Activated naive CD8-positive, alpha-beta T cell (primary cell): Measurements from ENCODE around the gene MIER2.

Experiments used
- H3K27ac Mint-ChIP-seq: one replicate; pipeline ENCODE4 v1.8.0; 2021; ENCODE audit warnings: mixed read lengths
- H3K27me3 Mint-ChIP-seq: one replicate; pipeline ENCODE4 v1.8.0; 2021; ENCODE audit warnings: mixed read lengths
- H3K36me3 Mint-ChIP-seq: one replicate; pipeline ENCODE4 v1.8.0; 2021; ENCODE audit warnings: mixed read lengths
- H3K4me1 Mint-ChIP-seq: one replicate; pipeline ENCODE4 v1.8.0; 2021; ENCODE audit warnings: low read depth, mixed read lengths
- H3K4me3 Mint-ChIP-seq: one replicate; pipeline ENCODE4 v1.8.0; 2021; ENCODE audit warnings: mild to moderate bottlenecking, mixed read lengths
- H3K9me3 Mint-ChIP-seq: one replicate; pipeline ENCODE4 v1.8.0; 2021; ENCODE audit warnings: low read depth, mixed read lengths

The MIER2 gene

DNA sequence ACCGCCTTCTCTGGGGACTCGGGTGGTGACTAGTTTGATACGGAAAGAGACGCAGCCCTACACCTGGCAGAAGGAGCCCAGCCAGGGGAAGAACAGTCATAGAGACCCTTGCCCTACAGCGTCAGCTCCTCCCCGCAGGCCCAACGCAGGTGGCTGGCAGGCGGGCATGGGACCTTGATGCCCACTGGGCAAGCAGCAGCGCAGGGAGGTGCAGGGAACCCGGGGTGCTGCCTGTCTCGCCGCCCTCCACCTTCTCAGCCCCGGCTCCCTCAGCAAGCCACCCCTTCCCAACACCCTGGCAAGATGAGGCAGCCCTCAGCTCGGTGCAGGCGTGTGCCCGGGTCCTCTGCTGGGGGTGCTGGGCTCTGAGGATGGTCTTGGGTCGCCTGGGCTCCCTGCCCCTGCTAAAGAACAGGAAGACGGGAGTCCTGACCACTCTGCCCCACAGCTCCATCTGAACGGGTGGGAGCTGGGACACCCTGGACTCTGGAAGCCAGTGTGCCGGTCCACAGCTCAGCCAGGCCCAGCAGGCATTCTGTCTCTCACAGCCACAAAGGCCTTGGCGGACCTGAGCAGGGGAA, 9.0 kb downstream of the MIER2 start:
- no peak overlapping the region for H3K27ac Mint-ChIP-seq
- peaks cover 8% of the 10 kb centered on the region for H3K36me3 Mint-ChIP-seq
- H3K4me3 Mint-ChIP-seq: no peak overlapping the region
- no peaks in the 10 kb centered on the region for H3K9me3 Mint-ChIP-seq
- H3K4me1 Mint-ChIP-seq: peaks cover 30% of the 10 kb centered on the region
- H3K27me3 Mint-ChIP-seq: no peaks in the 10 kb centered on the region

DNA sequence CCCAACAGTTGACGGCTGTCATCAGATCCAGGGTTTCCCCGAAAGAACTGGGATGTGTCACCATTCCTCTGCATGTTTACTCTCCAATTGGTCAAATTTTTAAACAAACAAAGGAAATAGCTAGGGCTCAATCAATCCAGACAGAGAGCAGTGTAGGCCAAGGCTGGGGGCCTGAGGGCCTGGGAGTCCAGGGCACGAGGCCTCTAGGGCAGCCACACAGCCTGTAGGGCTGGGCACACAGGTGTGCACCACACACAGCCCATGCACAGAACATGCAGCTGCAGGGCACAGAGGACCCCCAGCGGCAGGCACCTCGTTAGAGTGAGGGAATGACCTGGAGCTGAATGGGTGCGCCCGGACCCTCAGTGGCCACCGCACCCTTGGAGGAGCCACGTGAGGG, 9.5 kb downstream of the MIER2 start:
- Mint-ChIP-seq H3K27me3 (no peaks in the 10 kb centered on the region), H3K4me3 (no peak overlapping the region), H3K36me3 (peaks cover 7% of the 10 kb centered on the region), H3K27ac (no peak overlapping the region), H3K4me1 (peaks cover 25% of the 10 kb centered on the region), H3K9me3 (no peaks in the 10 kb centered on the region)

DNA sequence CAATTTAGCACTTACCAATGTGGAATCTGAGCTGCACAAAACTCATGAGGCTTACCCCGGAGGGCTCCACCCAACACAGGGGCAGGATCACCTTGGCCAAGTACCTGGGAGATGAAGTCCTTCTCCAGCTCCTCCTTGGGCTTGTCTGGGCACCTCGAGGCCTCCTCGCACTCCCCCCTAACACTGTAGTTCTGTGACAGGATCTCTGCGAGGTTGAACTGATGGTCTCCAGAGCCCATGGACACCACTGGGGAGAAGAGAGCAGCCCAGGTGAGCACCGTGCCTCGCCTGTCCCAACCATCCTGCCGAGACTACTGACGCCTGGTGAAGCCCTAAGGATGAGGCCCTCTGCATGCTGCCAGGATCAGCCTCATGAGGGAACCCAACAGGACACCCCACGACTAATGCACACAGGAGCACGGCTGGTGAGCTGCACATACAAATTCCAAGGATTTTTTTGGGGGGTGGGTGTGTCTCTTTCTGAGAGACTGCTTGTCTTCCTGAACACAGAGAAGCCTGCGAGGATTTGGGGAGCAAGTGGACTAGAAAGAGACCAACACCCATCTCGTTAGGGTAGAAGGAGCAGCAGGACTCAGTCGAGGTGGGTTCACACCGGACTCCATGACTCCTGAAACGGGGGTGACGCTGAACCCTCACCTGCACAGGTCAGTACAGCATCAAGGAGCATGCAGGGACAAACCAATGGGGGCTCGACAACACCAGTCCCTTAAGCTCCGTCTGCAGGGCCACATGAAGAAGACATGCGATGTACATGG, 10.1 kb downstream of the MIER2 start:
- Mint-ChIP-seq H3K4me1 (peaks cover 19% of the 10 kb centered on the region), H3K27me3 (no peaks in the 10 kb centered on the region), H3K4me3 (no peak overlapping the region), H3K27ac (no peak overlapping the region), H3K36me3 (peaks cover 7% of the 10 kb centered on the region), H3K9me3 (no peaks in the 10 kb centered on the region)

DNA sequence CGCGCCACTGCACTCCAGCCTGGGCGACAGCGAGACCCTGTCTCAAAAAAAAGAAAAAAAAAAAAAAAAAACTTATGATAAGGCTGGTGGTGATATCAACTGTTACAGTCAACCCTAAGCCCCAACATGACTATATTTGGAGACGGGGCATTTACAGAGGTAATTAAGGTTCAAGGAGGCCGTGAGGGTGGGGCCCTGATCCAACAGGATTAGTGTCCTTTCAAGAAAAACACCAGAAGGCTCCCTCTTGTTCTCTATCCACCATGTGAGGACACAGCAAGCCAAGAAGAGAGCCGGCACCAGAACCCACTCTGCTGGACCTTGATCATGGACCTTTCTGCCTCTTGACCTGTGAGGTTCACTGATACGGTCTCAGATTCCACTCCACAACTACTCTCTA, 14.1 kb downstream of the MIER2 start:
- Mint-ChIP-seq H3K27ac (no peak overlapping the region), H3K9me3 (no peaks in the 10 kb centered on the region), H3K27me3 (no peaks in the 10 kb centered on the region), H3K4me1 (no peaks in the 10 kb centered on the region), H3K4me3 (no peak overlapping the region), H3K36me3 (peaks cover 15% of the 10 kb centered on the region)

DNA sequence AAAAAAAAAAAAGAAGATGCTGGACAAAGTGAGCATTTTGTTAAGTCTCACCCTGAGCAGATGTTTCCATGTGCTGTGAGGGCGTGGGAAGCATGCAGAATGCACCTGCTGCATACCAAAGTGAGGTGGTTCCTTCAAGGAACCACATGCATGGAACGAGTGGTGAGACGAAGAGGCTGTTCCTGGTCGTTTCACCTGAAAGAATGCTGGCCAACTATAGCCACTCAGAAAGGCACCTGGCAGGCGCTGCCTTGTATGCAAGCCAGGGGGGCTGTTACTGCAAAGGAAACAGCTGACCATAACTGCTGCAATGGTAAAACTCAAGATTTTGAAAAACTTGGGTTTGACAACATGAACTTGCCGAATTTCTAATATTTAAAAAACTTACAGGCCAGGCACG, 14.7 kb downstream of the MIER2 start:
- Mint-ChIP-seq H3K27me3 (no peaks in the 10 kb centered on the region), H3K9me3 (no peaks in the 10 kb centered on the region), H3K4me3 (no peak overlapping the region), H3K4me1 (no peaks in the 10 kb centered on the region), H3K27ac (no peak overlapping the region), H3K36me3 (peaks cover 15% of the 10 kb centered on the region)

DNA sequence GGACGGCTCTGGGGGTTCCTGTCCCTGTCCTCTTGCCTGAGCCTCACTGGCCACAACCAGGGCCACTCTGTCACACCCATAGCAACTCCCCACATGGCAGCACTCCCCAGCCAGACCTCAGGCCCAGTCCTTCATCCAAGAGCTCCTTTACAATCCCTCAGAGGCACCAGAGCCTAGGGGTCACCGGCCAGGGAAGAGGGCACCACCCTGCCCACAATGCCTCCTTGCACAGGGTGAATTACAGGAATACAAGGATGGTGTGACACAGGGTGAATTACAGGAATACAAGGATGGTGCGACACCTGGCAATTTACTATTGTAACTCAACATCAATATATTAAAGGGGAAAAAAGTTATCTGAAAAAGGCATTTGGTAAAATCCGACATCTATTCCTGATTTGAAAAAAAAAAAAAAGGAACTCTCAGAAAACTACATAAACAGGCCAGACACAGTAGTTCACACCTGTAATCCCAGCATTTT, 16.5 kb downstream of the MIER2 start:
- Mint-ChIP-seq H3K27ac (no peak overlapping the region), H3K9me3 (no peaks in the 10 kb centered on the region), H3K27me3 (no peaks in the 10 kb centered on the region), H3K4me1 (no peaks in the 10 kb centered on the region), H3K36me3 (peaks cover 15% of the 10 kb centered on the region), H3K4me3 (no peak overlapping the region)

DNA sequence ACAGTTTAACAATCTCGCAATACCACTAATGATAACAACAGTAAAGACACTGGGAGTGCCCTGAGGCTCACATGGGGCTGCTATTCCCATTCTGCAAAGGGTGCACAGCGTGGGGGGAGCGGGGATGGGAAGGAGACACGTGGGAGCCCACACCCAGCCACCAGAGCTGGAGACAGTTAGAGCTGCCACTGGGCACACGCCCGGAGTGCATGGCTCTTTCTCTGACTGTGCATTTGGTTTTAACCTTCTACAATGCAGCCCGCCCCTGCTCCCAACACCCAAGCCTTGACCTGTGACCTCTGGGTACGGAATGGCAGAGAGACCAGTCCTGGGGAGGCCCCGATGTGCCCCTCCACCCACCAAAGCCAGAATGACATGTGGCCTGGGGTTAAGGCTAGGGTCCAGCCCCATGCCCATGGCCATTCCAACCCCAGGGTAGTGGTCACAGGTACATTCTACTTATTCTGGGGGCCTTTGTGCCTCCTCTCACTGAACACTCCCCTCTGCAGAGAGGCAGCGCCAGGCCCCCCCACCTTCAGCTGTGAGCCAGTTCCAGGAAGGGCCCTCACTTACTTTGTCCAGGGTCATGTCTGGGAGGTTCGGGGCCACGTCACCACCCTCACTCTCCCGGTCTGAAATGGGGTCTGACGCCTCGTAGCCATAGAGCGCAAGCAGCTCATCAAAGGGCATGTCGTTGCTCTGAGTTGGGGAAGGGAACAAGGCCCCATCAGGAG, 17.1 kb downstream of the MIER2 start:
- Mint-ChIP-seq H3K36me3 (peaks cover 15% of the 10 kb centered on the region), H3K4me1 (no peaks in the 10 kb centered on the region), H3K9me3 (no peaks in the 10 kb centered on the region), H3K27me3 (no peaks in the 10 kb centered on the region), H3K27ac (no peak overlapping the region), H3K4me3 (no peak overlapping the region)

DNA sequence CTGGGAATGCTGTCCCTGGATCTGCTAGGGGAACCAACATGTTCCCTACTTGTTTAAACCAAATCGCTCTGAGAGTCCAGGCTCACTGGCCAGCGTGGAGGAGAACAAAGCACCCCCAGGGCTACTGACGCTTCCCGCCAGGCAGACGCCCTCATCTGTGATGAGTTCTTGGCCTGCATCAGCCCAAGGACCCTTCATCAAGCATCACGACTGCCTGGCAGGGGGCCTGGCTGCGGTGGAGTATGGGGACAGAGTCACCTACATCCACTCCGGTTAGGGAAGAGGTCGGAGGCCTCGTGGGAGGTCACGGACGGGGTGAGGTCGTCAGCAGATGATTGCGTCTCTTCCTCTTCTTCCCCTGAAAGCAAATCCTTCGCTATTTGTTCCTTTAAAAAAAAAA, 17.7 kb downstream of the MIER2 start:
- no peak overlapping the region for H3K27ac Mint-ChIP-seq
- H3K4me1 Mint-ChIP-seq: no peaks in the 10 kb centered on the region
- peaks cover 15% of the 10 kb centered on the region for H3K36me3 Mint-ChIP-seq
- H3K27me3 Mint-ChIP-seq: no peaks in the 10 kb centered on the region
- H3K9me3 Mint-ChIP-seq: no peaks in the 10 kb centered on the region
- no peak overlapping the region for H3K4me3 Mint-ChIP-seq

DNA sequence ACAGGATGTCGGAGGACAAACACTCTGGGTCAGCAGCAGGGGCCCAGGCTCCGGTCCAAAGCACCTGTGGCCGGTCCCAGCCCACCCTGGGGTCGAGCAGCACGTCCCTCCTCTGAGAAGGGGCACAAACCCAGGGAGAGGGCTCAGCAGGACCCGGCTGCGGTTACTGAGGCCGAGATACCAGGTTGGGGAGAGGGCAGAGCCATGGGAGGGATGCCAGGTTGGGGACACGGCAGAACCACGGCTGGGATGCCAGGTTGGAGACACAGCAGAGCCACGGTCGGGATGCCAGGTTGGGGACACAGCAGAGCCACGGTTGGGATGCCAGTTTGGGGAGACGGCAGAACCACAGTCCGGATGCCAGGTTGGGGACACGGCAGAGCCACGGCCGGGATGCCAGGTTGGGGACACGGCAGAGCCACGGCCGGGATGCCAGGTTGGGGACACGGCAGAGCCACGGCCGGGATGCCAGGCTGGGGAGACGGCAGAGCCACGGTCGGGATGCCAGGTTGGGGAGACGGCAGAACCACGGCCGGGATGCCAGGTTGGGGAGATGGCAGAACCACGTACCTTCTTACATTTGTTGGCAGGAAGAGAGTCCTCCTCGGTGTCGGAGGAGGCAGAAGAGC, 18.5 kb downstream of the MIER2 start:
- H3K27ac Mint-ChIP-seq: no peak overlapping the region

DNA sequence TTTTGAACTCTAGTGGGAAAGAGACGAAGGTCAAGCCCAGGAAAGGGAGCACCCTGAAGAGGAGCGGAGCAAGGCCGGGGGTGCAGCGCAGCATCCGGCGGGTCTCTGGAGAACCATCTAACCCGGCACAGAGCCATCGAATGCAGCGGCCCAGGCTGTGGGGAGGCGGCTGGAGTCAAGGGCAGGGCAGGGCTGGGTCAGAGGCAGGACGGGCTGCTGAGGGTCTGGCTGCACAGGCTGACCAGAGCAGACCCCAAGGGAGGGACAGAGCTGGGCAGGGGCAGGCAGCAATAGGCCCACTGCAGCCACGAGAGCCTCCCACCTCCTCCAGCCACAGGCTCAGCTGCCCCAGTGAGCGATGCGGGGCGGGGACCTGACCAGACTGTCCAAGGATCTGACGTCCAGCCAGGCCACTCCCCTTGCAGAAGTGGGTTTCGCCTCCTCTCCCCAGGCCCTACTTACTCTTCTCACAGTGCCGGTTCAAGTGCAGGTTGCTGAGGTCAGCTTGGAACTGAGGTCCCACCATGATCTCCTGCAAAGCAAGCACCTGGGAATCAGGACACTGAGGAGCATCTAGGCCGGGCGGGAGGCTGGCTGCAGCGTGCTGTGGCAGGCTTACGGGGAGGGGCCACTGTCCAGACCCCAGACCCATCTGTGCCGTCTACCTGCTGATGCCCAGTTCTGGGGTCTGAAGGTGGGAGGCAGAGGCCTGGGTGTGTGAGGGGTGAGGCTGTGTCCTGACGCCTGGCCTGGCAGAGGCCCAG, 19.2 kb downstream of the MIER2 start:
- Mint-ChIP-seq H3K9me3 (no peaks in the 10 kb centered on the region), H3K4me1 (no peaks in the 10 kb centered on the region), H3K4me3 (no peak overlapping the region), H3K27ac (no peak overlapping the region), H3K27me3 (no peaks in the 10 kb centered on the region), H3K36me3 (peaks cover 13% of the 10 kb centered on the region)

More for the DNA sequence above, 18.5 kb downstream of the MIER2 start:
- no peak overlapping the region for H3K4me3 Mint-ChIP-seq
- no peaks in the 10 kb centered on the region for H3K4me1 Mint-ChIP-seq
- peaks cover 16% of the 10 kb centered on the region for H3K36me3 Mint-ChIP-seq
- H3K27me3 Mint-ChIP-seq: no peaks in the 10 kb centered on the region
- no peaks in the 10 kb centered on the region for H3K9me3 Mint-ChIP-seq

DNA sequence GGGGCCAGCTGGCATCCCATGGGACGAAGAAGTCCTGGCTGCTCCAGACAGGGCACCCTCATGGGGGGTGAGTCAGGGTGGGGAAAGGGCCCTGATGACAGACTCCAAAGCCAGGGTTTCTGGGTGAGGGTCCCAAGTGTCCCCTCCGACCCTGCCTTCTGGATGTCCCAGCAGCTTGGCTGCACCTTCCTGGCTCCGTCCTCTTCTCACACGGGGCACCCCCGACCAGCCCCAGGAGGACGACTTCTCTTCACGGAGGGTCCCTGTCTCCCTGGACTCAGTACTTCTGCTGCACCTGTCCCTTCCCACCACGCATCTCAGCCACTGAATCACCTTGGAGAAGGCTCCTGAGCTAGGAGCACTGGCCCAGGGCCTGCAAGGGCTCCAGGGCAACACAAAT, 19.9 kb downstream of the MIER2 start:
- H3K27me3 Mint-ChIP-seq: no peaks in the 10 kb centered on the region
- no peak overlapping the region for H3K27ac Mint-ChIP-seq
- peaks cover 15% of the 10 kb centered on the region for H3K36me3 Mint-ChIP-seq
- no peaks in the 10 kb centered on the region for H3K4me1 Mint-ChIP-seq
- no peak overlapping the region for H3K4me3 Mint-ChIP-seq
- no peaks in the 10 kb centered on the region for H3K9me3 Mint-ChIP-seq

DNA sequence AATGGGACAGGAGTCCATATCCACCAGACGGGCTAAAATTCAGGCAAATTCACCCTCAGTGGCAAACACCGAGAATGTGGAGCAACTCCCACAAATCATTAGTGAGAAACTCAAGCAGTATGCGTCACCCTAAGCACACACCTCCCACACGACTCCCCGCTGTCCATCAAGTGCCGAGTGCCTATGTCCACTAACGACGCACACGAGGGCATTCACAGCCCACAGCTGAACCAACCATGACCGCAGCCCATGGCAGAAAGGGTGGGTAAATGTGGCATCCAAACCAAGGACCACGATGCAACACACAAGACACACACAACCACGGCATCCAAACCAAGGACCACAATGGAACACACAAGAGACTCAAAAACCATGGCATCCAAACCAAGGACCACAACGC, 22.0 kb downstream of the MIER2 start:
- Mint-ChIP-seq H3K4me3 (no peak overlapping the region), H3K27ac (no peak overlapping the region), H3K9me3 (no peaks in the 10 kb centered on the region), H3K27me3 (no peaks in the 10 kb centered on the region), H3K36me3 (peaks cover 12% of the 10 kb centered on the region), H3K4me1 (no peaks in the 10 kb centered on the region)

DNA sequence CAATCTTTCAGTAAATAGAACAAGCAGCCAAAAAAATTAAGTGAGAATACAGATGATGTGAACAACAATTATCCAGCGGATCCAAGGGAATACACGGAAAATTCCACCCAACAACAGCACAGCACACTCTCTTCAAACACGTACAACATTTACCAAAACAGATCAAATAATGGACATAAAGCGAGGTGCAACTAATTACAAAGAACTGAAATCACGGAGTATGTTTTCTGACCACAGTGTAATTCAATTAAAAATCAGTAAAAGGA, 26.2 kb downstream of the MIER2 start:
- H3K4me1 Mint-ChIP-seq: no peaks in the 10 kb centered on the region
- no peak overlapping the region for H3K27ac Mint-ChIP-seq
- peaks cover 21% of the 10 kb centered on the region for H3K36me3 Mint-ChIP-seq
- H3K4me3 Mint-ChIP-seq: no peak overlapping the region
- H3K9me3 Mint-ChIP-seq: no peaks in the 10 kb centered on the region
- no peaks in the 10 kb centered on the region for H3K27me3 Mint-ChIP-seq

DNA sequence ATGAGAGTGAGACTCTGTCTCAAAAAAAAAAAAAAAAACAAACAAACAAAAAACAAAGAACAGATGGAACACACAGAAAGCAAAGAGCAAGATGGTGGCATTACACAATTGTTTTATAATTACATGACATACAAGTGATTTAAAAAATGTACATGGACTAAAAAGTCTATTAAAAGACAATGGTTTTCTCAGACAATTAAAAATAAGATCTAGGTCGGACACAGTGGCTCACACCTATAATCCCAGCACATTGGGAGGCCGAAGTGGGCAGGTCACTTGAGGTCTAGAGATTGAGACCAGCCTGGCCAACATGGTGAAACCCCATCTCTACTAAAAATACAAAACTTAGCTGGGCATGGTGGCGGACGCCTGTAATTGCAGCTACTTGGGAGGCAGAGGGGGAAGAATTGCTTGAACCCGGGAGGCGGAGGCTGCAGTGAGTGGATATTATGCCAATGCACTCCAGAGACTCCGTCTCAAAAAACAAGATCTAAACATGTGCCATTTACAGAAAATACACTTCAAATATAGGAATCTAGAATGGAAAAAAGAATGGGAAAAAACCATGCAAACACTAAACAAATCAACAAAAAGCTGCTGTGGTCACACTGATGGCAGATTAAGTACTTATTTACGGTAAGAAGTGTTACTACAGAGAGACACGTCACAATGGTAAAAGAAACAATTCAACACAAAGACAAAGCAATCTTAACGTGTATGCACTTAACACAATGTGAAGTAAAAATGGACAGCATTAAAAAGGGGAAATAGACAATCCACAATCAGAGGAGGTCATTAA, 26.7 kb downstream of the MIER2 start:
- Mint-ChIP-seq H3K27ac (no peak overlapping the region), H3K9me3 (no peaks in the 10 kb centered on the region), H3K4me3 (no peak overlapping the region), H3K4me1 (no peaks in the 10 kb centered on the region), H3K27me3 (no peaks in the 10 kb centered on the region), H3K36me3 (peaks cover 21% of the 10 kb centered on the region)
